Adrenal gland (tissue), 5 donors: Measurements from ENCODE around the gene ID2.

Source experiments
- CTCF ChIP-seq, 6 experiments: fragments of 450-650 bp in 4 of 6; fragments of 200-600 bp in 2 of 6; sonication (generic) in 1 of 6; IDR thresholded peaks; 1 replicate in 5 of 6; 2 replicates in 1 of 6; pipeline versions ENCODE4 v1.5.1 to v1.8.0; 2016 to 2021; ENCODE audit warnings: antibody characterized with exemption in 6 of 6, mild to moderate bottlenecking in 2 of 6, moderate library complexity in 1 of 6
- POLR2A ChIP-seq, 2 donors: fragments of 450-650 bp; IDR thresholded peaks; one replicate each; pipeline ENCODE4 v1.6.1; 2017; ENCODE audit warnings: antibody characterized with exemption in 2 of 2, mild to moderate bottlenecking in 2 of 2, moderate library complexity in 1 of 2
- donor health status: DM: no; HTN: no; CAD: no.

- TF ChIP-seq CTCF (IDR thresholded peaks at IDR 0.05) (no peak), POLR2A (IDR thresholded peaks at IDR 0.05) (no peak)
These were observed 41.4 kb upstream of the ID2 start for GRCh38 chr2:8640498-8640897.
